Right lobe of liver (tissue), 6 donors: Measurements from ENCODE around the gene ALK. TPM values are rescaled to one million over a fixed set of nuclear protein-coding genes. Genes with fewer than 3 reads are reported as not detected.

Source experiments
- ATAC-seq, 4 donors: fragments of 200-7000 bp; cut with Tn5 transposase; one replicate each; pipeline ENCODE4 v1.9.1; 2020; ENCODE audit warnings: mild to moderate bottlenecking in 4 of 4, moderate library complexity in 4 of 4
- DNase-seq, 3 donors: peaks; one replicate each; pipeline ENCODE4 v3.0.0-alpha.2; 2020
- H3K27ac ChIP-seq, 3 donors: fragments of 200-600 bp; one replicate each; pipeline ENCODE4 v1.8.0; 2022
- H3K27me3 ChIP-seq, 2 donors: fragments of 200-600 bp; one replicate each; pipeline ENCODE4 v1.8.0; 2022
- H3K36me3 ChIP-seq, 4 donors: fragments of 200-600 bp; sonication (generic) in 1 of 4; one replicate each; pipeline versions ENCODE4 v1.5.1 to v1.8.0; 2017 to 2022; ENCODE audit warnings: control low read depth in 1 of 4
- H3K4me1 ChIP-seq, 4 donors: fragments of 200-600 bp; sonication (generic) in 1 of 4; one replicate each; pipeline versions ENCODE4 v1.5.1 to v1.8.0; 2017 to 2022; ENCODE audit warnings: control low read depth in 1 of 4
- H3K4me3 ChIP-seq, 3 donors: fragments of 200-600 bp; one replicate each; pipeline ENCODE4 v1.8.0; 2022
- H3K9me3 ChIP-seq, 4 donors: fragments of 200-600 bp; sonication (generic) in 1 of 4; one replicate each; pipeline versions ENCODE4 v1.5.1 to v1.8.0; 2017 to 2022; ENCODE audit warnings: control low read depth in 1 of 4
- POLR2A ChIP-seq: fragments of 450-650 bp; IDR thresholded peaks from one replicate; pipeline ENCODE4 v1.6.1; 2017; ENCODE audit warnings: antibody characterized with exemption, mild to moderate bottlenecking
- WGBS: methylation state at CpG from one replicate; pipeline ENCODE4 v1.1.6; 2018; ENCODE audit warnings: low coverage, low lambda C conversion rate; ENCODE audit not compliant: insufficient coverage; ENCODE audit errors: missing lambda C conversion rate; 5-methylcytosine and 5-hydroxymethylcytosine counted together
- intact Hi-C, 2 donors: fragments of 100-400 bp; cut with DNase I; formaldehyde crosslinking; loops; one replicate each; pipeline versions ENCODE4 v1.11.2 to v1.14.1; 2022
- total RNA-seq, 6 experiments: library from RNA; depleted of rRNA in 2 of 6; stranded (reverse); fragments of >200 nt in 2 of 6; fragmentation: NEBNext Ultra II Directional in 3 of 6; extraction: Animal tissue kit (Norgen Biotek cat#: 25700) in 3 of 6; gene quantifications; one replicate each; pipeline versions ENCODE4 v1.1.0 to v1.2.4, GENCODE V29; 2016 to 2023
- TF ChIP-seq, protein P1 (sequence below), 4 donors: fragments of 200-600 bp in 3 of 4; fragments of 450-650 bp in 1 of 4; IDR thresholded peaks; one replicate each; pipeline versions ENCODE4 v1.5.1 to v1.8.0; 2016 to 2022; ENCODE audit warnings: antibody characterized with exemption in 4 of 4, mild to moderate bottlenecking in 2 of 4
- donor health status: DM: no; HTN: yes; CAD: no.
- donor health status: DM: no; HTN: no; CAD: no.
- donor health status: DM: no; HTN: no; CAD: no.
- donor health status: DM: no; HTN: yes; CAD: no.
- donor health status: DM: no; HTN: yes; CAD: no.

Gene ALK
- total RNA-seq, 6 experiments from 2014 or later = 0.04 to 0.06 TPM; not detected in 4

GRCh38 chr2:29954316-29954715 is 32.9 kb upstream of the ALK start:
- Histone ChIP-seq H3K27me3 (no peaks in the 10 kb centered on the region), H3K36me3 (no peaks in the 10 kb centered on the region), H3K4me3 (no peak overlapping the region), H3K4me1 (no peaks in the 10 kb centered on the region), H3K9me3 (no peaks in the 10 kb centered on the region), H3K27ac (no peak overlapping the region)
- TF ChIP-seq POLR2A = no peak
- TF ChIP-seq, protein P1, sequence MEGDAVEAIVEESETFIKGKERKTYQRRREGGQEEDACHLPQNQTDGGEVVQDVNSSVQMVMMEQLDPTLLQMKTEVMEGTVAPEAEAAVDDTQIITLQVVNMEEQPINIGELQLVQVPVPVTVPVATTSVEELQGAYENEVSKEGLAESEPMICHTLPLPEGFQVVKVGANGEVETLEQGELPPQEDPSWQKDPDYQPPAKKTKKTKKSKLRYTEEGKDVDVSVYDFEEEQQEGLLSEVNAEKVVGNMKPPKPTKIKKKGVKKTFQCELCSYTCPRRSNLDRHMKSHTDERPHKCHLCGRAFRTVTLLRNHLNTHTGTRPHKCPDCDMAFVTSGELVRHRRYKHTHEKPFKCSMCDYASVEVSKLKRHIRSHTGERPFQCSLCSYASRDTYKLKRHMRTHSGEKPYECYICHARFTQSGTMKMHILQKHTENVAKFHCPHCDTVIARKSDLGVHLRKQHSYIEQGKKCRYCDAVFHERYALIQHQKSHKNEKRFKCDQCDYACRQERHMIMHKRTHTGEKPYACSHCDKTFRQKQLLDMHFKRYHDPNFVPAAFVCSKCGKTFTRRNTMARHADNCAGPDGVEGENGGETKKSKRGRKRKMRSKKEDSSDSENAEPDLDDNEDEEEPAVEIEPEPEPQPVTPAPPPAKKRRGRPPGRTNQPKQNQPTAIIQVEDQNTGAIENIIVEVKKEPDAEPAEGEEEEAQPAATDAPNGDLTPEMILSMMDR (IDR thresholded peaks at IDR 0.05) = no peak
- DNase-seq (no peak), ATAC-seq (no peak)
- intact Hi-C loops = no loop called here

GRCh38 chr2:29952973-29953372 is 31.6 kb upstream of the ALK start:
- ATAC-seq (no peak), DNase-seq (no peak)
- no peaks in the 10 kb centered on the region for H3K27me3 ChIP-seq
- no peaks in the 10 kb centered on the region for H3K4me1 ChIP-seq
- intact Hi-C loops = no loop called here
- H3K27ac ChIP-seq = no peak overlapping the region
- H3K9me3 ChIP-seq = no peaks in the 10 kb centered on the region
- no peak for TF ChIP-seq POLR2A
- no peaks in the 10 kb centered on the region for H3K36me3 ChIP-seq
- no peak overlapping the region for H3K4me3 ChIP-seq

DNA sequence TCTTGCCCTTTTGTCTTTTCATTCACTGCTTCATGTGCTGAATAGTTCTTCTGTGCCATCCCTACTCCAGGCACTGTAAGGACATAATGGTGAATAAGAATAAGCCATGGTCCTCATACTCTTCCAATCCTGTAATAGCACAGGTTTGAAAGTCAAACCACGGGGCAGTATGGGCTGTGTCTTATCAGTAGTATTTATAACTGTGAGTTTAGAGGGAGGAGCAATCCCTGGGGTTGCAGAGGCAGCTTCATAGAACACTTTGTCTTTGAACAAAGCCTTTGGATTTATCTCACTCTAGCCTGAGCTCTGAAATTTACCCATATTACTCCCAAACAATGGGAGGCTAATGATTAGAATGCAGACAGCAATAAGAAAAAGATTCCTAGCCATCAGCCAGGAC is 30.2 kb upstream of the ALK start:
- intact Hi-C loops = no loop called here
- WGBS = 10% methylated on average over 1 of the region's 1 CpG
- Histone ChIP-seq H3K36me3 (no peaks in the 10 kb centered on the region), H3K4me1 (no peaks in the 10 kb centered on the region), H3K27me3 (no peaks in the 10 kb centered on the region), H3K27ac (no peak overlapping the region), H3K9me3 (no peaks in the 10 kb centered on the region), H3K4me3 (no peak overlapping the region)
- DNase-seq (no peak), ATAC-seq (no peak)
- no peak for TF ChIP-seq POLR2A
- TF ChIP-seq, protein P1 (IDR thresholded peaks at IDR 0.05) = no peak

- Histone ChIP-seq H3K36me3 (no peaks in the 10 kb centered on the region), H3K27ac (no peak overlapping the region), H3K4me3 (no peak overlapping the region), H3K4me1 (no peaks in the 10 kb centered on the region), H3K9me3 (no peaks in the 10 kb centered on the region), H3K27me3 (no peaks in the 10 kb centered on the region)
- 68% methylated on average over 3 of the region's 3 CpGs for WGBS
- DNase-seq (no peak), ATAC-seq (no peak)
- intact Hi-C loops = no loop called here
- TF ChIP-seq POLR2A = no peak
- TF ChIP-seq, protein P1 (IDR thresholded peaks at IDR 0.05) = no peak
Measured at GRCh38 chr2:29950481-29950880, 29.1 kb upstream of the ALK start.

DNA sequence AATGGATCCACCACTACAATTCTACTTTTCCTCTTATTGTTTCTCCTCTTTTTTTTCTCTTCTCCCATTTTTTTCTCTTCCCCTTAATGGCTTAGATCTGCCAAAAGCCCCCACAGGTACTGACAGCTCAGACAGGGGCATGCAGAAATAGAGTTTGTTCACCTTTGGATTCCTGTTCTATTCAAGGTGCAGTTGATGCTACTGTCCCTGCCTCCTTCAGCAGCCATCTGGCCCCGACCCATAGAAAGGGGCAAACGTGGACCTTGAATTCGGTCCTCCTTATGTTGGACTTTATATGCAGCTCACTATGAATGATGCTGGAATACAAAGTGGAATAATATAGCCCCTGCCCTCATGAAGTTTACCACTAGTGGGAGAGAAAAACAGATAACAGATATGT is 27.7 kb upstream of the ALK start:
- no peaks in the 10 kb centered on the region for H3K36me3 ChIP-seq
- H3K9me3 ChIP-seq = no peaks in the 10 kb centered on the region
- 46% methylated on average over 3 of the region's 3 CpGs for WGBS
- intact Hi-C loops = no loop called here
- no peak overlapping the region for H3K27ac ChIP-seq
- no peak for ATAC-seq
- H3K4me1 ChIP-seq = no peaks in the 10 kb centered on the region
- TF ChIP-seq POLR2A = no peak
- no peak overlapping the region for H3K4me3 ChIP-seq
- no peaks in the 10 kb centered on the region for H3K27me3 ChIP-seq
- DNase-seq = no peak

DNA sequence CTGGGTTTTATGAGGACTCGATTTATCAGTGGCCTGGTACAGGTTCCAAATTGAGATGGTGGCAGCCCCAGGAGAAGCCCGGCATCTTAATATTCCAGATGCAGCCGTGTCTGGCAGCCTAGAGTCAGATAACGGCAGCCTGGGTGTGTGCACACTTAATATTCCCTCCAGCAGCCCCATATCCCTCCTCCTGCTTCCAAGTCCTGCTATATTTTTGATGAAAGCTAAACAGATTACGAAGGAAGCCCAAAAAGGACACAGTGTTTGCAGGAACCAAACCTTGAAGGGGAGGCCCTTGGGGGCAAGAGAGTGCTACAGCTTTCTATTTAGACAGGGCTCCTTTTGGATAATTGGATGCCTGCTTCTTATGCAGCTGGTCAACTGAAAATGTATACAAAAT is 25.1 kb upstream of the ALK start:
- WGBS = 66% methylated on average over 5 of the region's 5 CpGs
- no peak for ATAC-seq
- no peaks in the 10 kb centered on the region for H3K4me1 ChIP-seq
- H3K36me3 ChIP-seq = no peaks in the 10 kb centered on the region
- intact Hi-C loops = no loop called here
- no peak overlapping the region for H3K27ac ChIP-seq
- H3K4me3 ChIP-seq = no peak overlapping the region
- no peak for DNase-seq
- TF ChIP-seq POLR2A = no peak
- TF ChIP-seq, protein P1 (IDR thresholded peaks at IDR 0.05) = no peak
- H3K9me3 ChIP-seq = no peaks in the 10 kb centered on the region
- H3K27me3 ChIP-seq = no peaks in the 10 kb centered on the region
